RWPE2 (cell line): ENCODE data around the gene LIG1.

Experiments used
- ATAC-seq: fragments of 200-7000 bp; cut with Tn5 transposase; 3 replicates; pipeline ENCODE4 v1.9.1; 2021; ENCODE audit warnings: low read depth
- DNase-seq: peaks from one replicate; pipeline ENCODE4 v3.0.0-alpha.2; 2020; ENCODE audit warnings: low spot score
- H3K27ac ChIP-seq: fragments of 450-650 bp; 2 replicates; pipeline ENCODE4 v1.5.1; 2017; ENCODE audit warnings: mild to moderate bottlenecking; ENCODE audit not compliant: poor library complexity, severe bottlenecking
- H3K27me3 ChIP-seq: fragments of 250-450 bp; sonication (Bioruptor Pico); 2 replicates; pipeline ENCODE4 v1.5.1; 2021; ENCODE audit warnings: mild to moderate bottlenecking, moderate library complexity; ENCODE audit not compliant: insufficient read depth, poor library complexity, severe bottlenecking
- H3K36me3 ChIP-seq: fragments of 250-450 bp; sonication (Bioruptor Pico); 2 replicates; pipeline ENCODE4 v1.5.1; 2020; ENCODE audit warnings: low read depth, mild to moderate bottlenecking, moderate library complexity
- H3K4me1 ChIP-seq: fragments of 250-450 bp; sonication (Bioruptor Pico); 2 replicates; pipeline ENCODE4 v1.5.1; 2021; ENCODE audit warnings: mild to moderate bottlenecking, moderate library complexity; ENCODE audit not compliant: insufficient read depth, poor library complexity, severe bottlenecking
- H3K4me3 ChIP-seq: fragments of 250-450 bp; sonication (Bioruptor Pico); 2 replicates; pipeline ENCODE4 v1.5.1; 2021; ENCODE audit warnings: mild to moderate bottlenecking, moderate library complexity; ENCODE audit not compliant: severe bottlenecking
- H3K9me3 ChIP-seq: fragments of 250-450 bp; sonication (Bioruptor Pico); 2 replicates; pipeline ENCODE4 v1.5.1; 2021; ENCODE audit warnings: mild to moderate bottlenecking, moderate library complexity; ENCODE audit not compliant: severe bottlenecking
- TF ChIP-seq, protein P1 (sequence below): fragments of 450-650 bp; IDR thresholded peaks from one replicate; pipeline ENCODE4 v1.5.1; 2017; ENCODE audit warnings: mild to moderate bottlenecking, moderate library complexity; ENCODE audit not compliant: poor library complexity, severe bottlenecking

LIG1 gene

DNA sequence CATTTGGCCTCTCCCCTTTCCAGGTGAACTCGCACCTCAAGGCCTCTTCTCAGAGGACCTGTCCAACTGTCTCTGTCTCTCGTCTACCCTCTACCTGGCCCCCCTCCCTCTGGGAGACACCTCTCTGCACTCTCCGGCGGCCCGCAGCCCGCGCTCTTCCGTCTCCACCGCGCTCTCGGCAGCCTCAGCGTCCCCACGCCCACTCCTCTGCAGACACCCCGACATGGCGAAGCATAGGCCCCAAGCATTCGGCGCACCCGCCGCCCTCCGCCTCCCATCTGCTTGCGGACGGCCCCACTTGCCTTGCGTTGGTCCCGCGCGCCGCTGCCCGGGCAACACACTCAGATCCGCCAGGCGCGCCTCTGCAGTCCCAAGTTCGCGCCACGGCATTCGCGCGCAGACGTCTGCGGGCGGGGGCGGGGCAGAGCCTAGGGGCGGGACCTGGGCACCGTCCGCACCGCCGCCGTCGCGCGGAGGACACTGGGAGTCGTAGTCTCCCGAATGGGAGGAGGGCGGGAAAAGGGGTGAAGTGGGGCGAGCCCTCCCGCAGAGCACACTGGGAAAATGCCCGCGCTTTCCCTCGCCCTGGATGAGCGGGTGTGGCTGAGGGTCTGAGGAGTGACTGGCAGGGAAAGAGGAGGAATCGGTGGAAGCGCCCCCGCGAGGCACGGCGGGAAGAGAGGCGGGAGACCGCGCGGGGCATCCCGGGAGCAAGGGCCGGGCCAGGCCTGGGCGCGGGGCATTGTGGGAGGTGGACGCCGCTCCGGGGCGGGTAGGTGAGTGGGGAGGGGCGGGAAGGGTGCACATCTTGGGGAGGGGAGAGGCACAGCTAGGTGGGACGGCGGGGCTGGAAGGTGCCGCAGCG lies at the start of gene LIG1, which contains the start of gene ZSWIM9:
LIG1 (minus strand) TSS at position 406 of the 865 bp plus-strand sequence. CDS start 4,778 bp downstream, outside the sequence.
ZSWIM9 (plus strand) TSS at position 742 of the 865 bp plus-strand sequence. CDS start 1,123 bp downstream, outside the sequence.
- Histone ChIP-seq H3K36me3 (peaks cover 26% of the 10 kb centered on the region), H3K27ac (peak within 1 kb of the TSS; percentile 67), H3K27me3 (no peaks in the 10 kb centered on the region), H3K9me3 (no peaks in the 10 kb centered on the region), H3K4me1 (peaks cover 4% of the 10 kb centered on the region), H3K4me3 (peak within 1 kb of the TSS; percentile 100)
- DNase-seq (peak; percentile 93), ATAC-seq (peak; percentile 90)
- TF ChIP-seq, protein P1, sequence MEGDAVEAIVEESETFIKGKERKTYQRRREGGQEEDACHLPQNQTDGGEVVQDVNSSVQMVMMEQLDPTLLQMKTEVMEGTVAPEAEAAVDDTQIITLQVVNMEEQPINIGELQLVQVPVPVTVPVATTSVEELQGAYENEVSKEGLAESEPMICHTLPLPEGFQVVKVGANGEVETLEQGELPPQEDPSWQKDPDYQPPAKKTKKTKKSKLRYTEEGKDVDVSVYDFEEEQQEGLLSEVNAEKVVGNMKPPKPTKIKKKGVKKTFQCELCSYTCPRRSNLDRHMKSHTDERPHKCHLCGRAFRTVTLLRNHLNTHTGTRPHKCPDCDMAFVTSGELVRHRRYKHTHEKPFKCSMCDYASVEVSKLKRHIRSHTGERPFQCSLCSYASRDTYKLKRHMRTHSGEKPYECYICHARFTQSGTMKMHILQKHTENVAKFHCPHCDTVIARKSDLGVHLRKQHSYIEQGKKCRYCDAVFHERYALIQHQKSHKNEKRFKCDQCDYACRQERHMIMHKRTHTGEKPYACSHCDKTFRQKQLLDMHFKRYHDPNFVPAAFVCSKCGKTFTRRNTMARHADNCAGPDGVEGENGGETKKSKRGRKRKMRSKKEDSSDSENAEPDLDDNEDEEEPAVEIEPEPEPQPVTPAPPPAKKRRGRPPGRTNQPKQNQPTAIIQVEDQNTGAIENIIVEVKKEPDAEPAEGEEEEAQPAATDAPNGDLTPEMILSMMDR, result no peak

DNA sequence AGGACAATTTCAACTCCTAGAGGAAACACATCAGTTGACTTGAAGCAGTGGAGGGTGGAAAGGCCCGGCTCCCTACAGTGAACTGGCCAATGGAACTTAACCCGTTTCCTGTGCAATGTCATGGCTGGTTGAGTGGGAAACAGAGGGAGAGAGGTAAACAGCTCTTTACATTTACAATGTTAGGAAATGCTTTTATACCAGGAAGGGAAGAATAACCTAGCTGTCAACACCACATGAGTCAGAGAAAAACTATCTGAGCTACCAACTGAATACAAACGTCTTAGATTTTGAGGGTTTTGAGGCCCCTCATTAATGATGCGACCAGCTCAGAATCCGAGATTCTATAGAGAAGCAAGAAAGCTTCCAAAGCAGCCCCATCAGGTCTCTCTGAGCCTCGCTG lies 48.9 kb upstream of the LIG1 start:
- Histone ChIP-seq H3K9me3 (no peaks in the 10 kb centered on the region), H3K27me3 (no peaks in the 10 kb centered on the region), H3K4me1 (no peaks in the 10 kb centered on the region), H3K27ac (no peak overlapping the region), H3K36me3 (0 out of 2 replicates have a peak, but pooled peaks cover 4% of the 10 kb centered on the region), H3K4me3 (no peak overlapping the region)
- TF ChIP-seq, protein P1, result no peak
- ATAC-seq, result no peak
- DNase-seq, result no peak

DNA sequence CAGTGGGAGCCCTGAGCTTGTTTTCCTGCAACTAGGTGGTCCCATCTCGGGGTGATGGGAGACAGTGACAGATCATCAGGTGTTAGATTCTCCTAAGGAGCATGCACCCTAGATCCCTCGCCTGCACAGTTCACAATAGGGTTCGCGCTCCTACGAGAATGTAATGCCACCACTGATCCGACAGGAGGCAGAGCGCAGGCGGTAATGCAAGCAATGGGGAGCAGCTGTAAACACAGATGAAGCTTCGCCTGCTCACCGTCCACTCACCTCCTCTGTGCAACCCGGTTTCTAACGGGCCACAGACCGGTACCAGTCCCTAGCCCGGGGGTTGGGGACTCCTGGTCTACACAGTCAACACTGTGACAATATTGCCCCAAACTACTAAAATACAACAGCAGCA lies 46.8 kb upstream of the LIG1 start:
- ATAC-seq (no peak), DNase-seq (no peak)
- H3K4me1 ChIP-seq, result no peaks in the 10 kb centered on the region
- TF ChIP-seq, protein P1, result no peak
- H3K27ac ChIP-seq, result no peak overlapping the region
- no peak overlapping the region for H3K4me3 ChIP-seq
- 0 out of 2 replicates have a peak, but pooled peaks cover 4% of the 10 kb centered on the region for H3K36me3 ChIP-seq
- no peaks in the 10 kb centered on the region for H3K27me3 ChIP-seq
- no peaks in the 10 kb centered on the region for H3K9me3 ChIP-seq

DNA sequence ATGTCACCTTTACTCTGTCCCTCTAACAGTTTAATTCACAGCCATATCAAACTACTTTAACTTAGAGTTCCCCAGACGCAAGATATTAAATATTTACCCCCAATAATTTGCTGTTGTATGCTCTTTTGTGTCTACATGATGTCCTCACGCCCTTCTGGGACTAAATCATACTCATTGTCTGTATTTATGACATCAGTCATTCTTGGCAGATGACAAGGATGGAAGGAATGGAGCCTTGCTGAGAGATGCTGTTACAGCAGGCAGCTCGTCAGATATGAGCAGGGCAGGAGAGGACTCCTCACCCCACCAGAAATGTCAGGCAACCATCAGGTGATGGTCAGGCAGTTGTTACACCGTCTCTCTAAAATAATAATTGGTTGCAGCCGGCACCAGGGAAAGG lies 43.8 kb upstream of the LIG1 start:
- DNase-seq, result no peak
- H3K27ac ChIP-seq, result no peak overlapping the region
- no peaks in the 10 kb centered on the region for H3K9me3 ChIP-seq
- no peak for ATAC-seq
- TF ChIP-seq, protein P1, result no peak
- H3K36me3 ChIP-seq, result no peaks in the 10 kb centered on the region
- H3K4me1 ChIP-seq, result no peaks in the 10 kb centered on the region
- H3K27me3 ChIP-seq, result no peaks in the 10 kb centered on the region
- no peak overlapping the region for H3K4me3 ChIP-seq

DNA sequence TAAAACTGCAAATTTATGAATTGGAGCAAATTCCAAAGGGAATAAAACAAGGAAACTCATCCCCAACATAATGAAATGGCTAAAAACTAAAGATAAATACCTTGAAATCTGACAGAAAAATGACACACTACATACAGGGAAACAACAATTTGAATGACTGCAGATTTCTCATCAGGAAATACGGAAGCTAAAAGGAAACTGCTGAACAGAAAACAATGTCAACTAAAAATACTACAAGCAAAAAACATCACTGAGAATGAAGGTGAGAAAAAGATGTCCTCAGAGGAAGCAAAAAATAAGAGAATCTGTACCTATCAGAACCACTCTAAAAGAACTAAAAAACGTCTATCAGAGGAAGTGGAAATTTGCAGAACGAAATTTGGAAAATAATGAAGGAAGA lies 39.9 kb upstream of the LIG1 start:
- Histone ChIP-seq H3K36me3 (peaks cover 10% of the 10 kb centered on the region; the same call in 1 of the 2 replicates), H3K4me3 (no peak overlapping the region), H3K27me3 (no peaks in the 10 kb centered on the region), H3K4me1 (no peaks in the 10 kb centered on the region), H3K9me3 (no peaks in the 10 kb centered on the region), H3K27ac (no peak overlapping the region)
- TF ChIP-seq, protein P1, result no peak
- ATAC-seq, result no peak
- no peak for DNase-seq
